ENCODE measurements around the gene CCDC8.
"Not testable (repeated sequence)": the region's sequence is repeated elsewhere in the genome, so short reads cannot be mapped to it uniquely, and the experiment has no call there.

CCDC8 gene, protein sequence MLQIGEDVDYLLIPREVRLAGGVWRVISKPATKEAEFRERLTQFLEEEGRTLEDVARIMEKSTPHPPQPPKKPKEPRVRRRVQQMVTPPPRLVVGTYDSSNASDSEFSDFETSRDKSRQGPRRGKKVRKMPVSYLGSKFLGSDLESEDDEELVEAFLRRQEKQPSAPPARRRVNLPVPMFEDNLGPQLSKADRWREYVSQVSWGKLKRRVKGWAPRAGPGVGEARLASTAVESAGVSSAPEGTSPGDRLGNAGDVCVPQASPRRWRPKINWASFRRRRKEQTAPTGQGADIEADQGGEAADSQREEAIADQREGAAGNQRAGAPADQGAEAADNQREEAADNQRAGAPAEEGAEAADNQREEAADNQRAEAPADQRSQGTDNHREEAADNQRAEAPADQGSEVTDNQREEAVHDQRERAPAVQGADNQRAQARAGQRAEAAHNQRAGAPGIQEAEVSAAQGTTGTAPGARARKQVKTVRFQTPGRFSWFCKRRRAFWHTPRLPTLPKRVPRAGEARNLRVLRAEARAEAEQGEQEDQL

DNA sequence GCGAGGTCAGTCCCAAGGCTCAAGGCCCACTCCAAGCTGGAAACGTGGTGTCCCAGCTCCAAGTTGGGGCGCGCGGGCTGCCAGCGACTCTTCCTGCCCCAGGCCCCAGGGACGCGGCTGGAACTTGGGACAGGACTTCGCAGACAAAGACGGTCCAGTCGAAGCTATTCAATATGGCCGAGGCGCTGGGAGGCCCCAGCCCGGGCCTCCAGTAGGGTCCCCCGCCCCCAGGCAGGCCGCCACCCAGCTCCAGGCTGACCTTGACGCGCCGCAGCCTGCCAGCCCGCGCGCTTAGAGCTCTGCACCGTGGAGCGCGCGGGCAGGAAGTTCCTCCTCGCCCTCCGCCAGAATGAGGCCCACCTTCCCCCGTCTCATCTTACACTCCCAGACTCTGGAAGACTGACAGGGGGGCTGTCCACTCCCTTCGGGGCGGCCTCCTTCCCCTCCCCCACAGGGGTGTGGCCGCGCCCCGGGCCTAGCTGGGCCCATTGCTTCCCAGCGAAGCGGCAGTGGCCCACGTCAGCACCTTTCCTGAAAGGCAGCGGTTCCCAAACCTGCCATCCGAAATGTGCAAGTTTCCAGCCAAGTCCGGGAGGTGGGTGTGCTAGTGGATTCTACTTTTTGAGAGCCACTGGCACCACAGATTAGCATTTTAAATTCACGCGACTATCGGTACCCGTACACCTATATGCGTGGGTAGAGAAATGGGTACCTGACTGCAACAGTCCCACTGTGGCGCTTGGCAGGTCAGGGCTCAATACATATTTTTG is at the start of gene CCDC8:
Gene CCDC8, minus strand, starts transcription at position 303 of the 770 bp plus-strand sequence. CDS start 754 bp downstream, outside the sequence.
- peak; percentile 98 for DNase-seq (ENCODE audit: low read depth, low spot score)

DNA sequence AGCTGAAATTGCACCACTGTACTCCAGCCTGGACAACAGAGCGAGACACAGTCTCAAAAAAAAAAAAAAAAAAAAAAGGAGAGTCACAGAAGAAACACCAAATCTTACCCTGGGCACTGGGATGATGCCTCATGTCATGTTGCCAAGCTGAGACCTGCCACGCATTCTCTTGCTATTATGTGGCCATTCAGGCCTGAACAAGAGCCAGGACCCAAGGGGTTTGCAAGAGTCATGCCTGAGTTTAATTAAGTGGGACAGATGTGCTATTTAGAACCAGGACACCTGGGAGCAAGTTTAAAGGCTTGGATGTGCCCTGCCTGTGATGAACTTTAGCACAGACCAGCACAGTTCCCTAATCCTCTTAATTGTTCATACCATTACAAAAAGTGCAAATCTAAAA is 48.2 kb upstream of the CCDC8 start:
- no peak for DNase-seq (ENCODE audit: low read depth, low spot score)

DNA sequence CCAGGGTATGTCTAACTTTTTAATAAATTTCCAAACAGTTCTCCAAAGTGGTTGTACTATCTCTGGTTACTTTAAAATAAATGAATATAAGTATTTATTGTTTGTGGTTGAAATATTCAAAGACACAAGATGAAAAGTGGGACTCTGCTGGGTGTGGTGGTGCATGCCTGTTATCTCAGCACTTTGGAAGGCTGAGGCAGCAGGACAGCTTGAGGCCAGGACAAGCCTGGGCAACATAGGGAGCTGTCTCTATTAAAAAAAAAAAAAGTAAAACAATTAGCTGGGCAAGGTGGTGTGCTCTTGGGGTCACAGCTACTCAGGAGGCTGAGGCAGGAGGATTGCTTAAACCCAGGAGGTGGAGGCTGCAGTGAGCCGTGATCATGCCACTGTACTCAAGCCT is 47.6 kb upstream of the CCDC8 start:
- no peak for DNase-seq (ENCODE audit: low read depth, low spot score)

DNA sequence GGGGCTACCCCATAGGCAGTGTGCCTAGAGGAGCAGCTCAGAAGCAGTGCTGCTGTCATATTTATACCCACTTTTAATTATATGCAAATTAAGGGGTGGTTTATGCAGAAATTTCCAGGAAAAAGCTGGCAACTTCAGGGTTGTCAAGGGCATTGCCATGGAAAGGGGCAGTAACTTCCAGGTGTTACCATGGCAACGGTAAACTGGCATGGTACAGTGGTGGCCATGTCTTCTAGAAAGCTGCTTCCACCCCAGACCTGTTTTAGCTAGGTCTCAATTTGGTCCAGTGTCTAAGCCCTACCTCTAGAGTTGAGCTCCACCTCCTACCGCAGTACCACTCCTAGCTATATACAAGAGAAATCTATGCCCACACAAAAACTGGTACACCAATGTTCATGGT is 46.7 kb upstream of the CCDC8 start:
- DNase-seq (ENCODE audit: low read depth, low spot score): no peak

DNA sequence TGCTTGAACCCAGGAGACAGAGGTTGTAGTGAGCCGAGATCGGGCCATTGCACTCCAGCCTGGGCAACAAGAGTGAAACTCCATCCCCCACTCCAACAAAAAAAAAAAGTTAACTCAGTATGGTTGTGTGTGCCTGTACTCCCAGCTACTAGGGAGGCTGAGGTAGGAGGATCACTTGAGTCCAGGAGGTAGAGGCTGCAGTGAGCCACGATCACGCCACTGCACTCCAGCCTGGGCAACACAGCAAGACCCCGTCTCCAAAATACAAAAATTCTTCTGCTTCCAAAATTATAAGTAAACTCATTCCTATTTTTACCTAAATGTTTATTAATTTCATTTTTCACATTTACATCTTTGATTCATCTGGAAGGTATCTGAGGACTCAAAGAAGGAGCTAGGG is 43.6 kb upstream of the CCDC8 start:
- no peak for DNase-seq (ENCODE audit: low read depth, low spot score)

DNA sequence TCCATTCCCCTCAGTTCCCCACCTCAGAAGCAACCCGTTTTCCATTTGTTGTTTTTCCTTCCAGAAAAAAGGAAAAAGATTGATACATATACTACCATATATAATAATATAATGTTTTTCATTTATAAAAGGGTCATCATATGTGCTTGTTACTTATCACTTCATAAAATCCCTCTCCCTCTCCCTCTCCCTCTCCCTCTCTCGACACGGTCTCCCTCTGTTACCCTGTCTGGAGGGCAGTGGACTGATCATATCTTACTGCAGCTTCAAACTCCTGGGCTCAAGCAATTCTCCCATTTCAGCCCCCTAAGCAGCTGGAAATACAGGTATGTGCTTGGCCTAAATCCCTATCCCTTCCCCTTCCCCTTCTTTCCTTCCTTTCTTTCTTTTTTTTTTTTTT is 40.9 kb upstream of the CCDC8 start:
- DNase-seq (ENCODE audit: low read depth, low spot score): no peak

DNA sequence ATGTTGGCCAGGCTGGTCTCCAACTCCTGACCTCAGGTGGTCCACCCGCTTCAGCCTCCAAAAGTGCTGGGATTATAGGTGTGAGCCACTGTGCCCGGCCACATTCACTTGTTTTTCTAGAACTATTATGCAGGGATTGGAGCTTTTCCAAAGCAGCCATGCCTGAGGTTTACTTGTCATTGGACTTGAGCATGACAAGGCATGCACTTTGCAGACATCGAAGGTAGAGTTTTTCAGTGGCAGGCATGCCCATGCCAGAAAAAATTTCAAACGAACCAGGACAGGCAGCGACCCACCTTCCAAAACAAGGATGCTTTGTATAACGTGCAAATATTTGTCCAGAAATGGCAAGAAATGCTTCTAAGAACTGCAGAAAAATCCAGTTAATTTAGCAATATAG is 40.3 kb upstream of the CCDC8 start:
- DNase-seq (ENCODE audit: low read depth, low spot score): no peak

DNA sequence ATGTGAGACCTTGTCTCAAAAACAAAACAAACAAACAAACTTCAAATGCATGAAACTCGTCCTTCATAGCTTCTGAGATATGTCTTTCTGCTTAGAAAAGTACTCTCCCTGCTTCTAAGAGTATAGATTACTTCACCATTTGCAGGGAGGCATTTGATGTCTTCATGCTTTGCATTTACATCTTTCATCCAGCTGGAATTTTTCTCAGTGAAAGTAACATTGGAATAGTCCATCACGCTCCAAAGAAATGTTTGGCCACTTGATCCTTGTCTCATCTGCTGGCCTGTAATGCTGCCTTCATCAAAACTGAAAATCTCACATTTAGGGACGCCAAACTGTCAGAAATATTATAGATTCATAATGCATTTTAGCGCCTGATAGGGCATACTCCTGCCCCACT is 38.8 kb upstream of the CCDC8 start:
- no peak for DNase-seq (ENCODE audit: low read depth, low spot score)

DNA sequence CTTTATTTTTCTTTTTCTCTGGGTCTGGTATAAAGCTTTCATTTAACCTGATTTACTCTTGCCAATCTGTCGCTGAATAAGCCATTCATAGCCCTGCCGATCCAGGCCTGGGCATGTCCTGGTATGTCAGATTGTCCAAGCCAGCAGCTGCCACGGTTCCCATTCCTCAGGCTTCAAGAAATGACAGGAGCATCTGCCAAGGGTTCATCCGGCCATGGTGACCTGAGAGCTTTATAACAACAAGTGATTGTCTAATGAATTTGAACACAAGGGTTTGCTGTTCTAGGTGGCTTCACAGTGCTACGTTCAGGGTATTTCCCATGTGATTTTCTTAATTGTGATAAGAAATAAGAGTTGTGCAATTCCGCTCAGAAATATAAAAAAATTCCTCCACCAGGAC is 38.0 kb upstream of the CCDC8 start:
- DNase-seq (ENCODE audit: low read depth, low spot score): no peak

DNA sequence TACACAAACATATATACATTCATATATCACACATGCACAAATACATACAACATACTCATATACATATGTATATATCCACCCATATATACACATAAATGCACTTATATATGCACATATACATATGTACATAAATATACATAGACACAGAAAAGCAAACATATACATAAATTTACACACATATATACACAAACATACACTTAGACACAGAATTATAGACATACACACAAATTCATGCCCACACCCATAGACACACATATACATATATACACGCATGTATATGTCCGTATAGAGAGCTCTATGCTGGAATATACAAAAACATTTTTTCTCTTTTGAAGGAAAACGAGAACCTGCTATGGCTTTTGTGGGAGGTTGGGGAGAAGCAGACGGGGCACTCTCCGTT is 37.4 kb upstream of the CCDC8 start:
- DNase-seq (ENCODE audit: low read depth, low spot score): no peak

DNA sequence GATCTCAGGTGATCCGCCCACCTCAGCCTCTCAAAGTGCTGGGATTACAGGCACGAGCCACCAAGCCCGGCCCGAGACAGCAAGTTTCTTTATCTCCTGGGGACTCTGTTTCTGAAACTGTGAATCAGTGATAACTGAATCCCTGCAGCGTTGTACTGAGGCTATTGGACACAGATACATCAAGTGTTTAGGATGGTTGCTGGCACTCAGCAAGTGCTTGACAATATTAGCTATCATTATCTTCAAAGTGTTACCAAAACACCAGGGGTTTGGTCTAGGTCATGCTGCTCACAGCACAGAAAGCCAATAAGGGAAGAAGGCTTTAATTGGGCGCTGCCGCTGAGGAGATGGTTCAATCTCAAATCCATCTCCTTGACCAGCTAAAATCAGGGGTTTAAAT is 35.9 kb upstream of the CCDC8 start:
- no peak for DNase-seq (ENCODE audit: low read depth, low spot score)

DNA sequence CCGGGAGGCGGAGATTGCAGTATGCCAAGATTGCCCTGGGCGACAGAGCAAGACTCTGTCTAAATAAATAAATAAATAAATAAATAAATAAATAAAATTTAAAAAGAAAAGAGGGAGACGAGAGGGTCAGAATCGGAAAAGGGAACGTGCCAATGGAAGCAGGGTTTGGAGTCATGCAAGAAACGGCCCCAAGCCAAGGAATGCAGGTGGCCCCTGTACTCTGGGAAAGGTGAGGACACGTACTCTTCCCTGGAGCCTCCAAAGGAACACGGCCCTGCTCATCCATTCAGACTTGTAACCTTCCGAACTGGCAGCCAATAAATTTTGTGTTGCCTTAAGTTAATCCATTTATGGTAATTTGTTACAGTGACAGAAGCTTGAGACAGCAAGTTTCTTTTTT is 35.2 kb upstream of the CCDC8 start:
- no peak for DNase-seq (ENCODE audit: low read depth, low spot score)

DNA sequence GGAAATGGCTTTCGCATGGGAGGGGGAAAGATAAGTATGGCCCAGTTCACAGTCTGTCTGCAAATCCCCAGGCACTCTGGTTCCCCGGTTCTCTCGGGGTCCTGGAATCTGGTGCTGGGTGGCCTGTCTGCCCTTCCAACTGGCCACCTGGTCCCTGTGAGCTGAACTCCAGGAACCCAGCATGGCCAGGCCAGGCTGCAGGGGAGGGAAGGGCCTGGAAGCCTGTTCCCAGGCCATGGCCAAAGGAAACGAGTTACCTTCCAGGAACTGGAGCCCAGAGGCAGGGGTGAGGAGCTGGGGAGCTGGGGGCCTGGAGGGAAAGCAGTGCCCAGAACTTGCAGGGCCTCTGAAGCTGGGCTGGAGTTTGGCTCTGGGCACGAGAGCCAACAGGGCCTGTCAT is 34.5 kb upstream of the CCDC8 start:
- no peak for DNase-seq (ENCODE audit: low read depth, low spot score)

DNA sequence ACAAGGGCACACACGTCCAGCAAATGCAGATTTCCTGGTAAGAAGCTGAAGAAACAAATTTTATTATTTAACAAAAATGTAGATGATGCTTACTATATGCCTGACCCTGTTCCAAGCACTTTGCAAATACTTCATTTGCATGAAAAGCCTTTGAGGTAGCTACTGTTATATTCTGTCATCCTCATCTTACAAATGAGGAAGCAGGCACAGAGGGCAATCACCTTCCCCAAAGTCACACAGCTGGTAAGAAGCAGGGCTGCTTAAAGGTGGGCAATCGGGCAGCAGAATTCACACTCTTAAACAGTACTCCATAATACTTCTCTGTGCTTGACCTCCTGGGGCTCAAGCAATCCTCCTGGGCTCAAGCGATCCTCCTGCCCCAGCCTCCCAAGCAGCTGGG is 33.6 kb upstream of the CCDC8 start:
- no peak for DNase-seq (ENCODE audit: low read depth, low spot score)

DNA sequence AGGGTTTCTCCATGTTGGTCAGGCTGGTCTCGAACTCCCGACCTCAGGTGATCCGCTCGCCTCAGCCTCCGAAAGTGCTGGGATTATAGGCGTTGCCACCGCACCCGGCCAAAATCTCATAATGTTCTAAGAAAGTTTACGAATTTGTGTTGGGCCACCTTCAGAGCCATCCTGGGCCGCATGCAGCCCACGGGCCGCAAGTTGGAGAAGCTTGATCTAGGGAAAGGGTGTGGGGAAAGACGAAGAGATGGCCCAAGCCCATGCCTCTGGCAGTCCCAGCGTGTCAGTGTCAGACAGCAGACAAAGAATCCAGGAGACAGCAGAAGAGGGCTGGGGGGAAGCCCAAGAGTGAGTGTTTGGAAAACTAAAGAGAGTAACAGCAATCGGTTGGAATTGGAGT is 32.7 kb upstream of the CCDC8 start:
- DNase-seq (ENCODE audit: low read depth, low spot score): no peak

DNA sequence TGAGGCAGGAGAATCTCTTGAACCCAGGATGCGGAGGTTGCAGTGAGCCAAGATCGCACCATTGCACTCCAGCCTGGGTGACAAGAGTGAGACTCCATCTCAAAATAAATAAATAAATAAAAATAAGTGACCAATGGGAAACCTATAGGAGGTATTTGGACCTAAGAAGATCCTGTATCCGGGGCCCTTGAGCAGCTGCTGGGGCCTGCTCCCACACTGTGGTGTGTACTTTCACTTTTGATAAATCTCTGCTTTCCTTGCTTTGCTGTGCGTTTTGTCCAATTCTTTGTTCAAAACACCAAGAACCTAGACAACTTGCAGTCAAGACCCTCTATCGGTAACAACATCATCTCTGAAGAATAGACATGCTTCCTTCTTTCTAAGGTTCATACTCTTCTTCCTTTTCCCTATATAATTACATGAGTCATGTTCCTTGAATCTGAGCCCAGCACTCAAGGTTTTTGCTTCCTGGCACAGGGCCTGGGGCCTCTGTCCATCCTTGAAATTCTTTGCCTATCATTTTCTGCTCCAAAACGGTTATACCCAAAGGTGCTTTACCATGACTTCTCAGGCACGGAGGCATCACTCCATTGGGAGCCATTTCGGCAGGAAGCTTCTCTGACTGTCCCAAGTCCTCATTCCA is 29.6 kb upstream of the CCDC8 start:
- no peak for DNase-seq (ENCODE audit: low read depth, low spot score)

DNA sequence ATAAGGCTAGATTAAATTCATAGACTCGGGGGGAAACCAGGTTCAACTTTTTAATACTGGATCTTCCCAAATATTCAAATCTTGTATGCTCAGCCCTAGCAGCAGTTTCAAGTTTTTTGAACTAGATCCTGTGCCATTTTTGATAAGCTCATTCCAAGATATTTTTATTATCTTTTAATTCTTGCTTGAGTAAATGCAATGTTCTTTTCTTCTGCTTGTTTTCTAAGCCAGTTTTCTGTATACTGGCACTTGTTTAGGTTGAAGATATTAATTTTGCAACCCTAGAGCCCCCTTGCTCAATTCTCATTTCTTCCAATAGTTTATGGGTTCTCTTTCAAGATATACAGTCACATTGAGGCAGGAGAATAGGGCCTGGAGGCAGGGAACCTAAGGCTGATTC is 28.5 kb upstream of the CCDC8 start:
- no peak for DNase-seq (ENCODE audit: low read depth, low spot score)

DNA sequence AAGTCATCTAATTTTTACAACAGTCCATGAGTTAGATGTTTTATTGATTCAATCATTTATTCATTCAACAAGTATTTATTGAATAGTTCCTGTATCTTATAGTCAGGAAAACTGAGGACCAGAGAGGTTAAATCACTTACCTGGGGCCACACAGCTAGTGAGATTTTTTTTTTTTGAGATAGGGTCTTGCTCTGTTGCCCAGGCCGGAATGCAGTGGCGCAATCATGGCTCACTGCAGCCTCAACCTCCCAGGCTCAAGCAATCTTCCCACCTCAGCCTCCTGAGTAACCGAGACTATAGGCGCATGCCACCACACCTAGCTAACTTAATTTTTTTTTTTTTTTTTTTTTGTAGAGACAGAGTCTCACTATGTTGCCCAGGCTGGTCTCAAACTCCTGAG is 22.3 kb upstream of the CCDC8 start:
- not testable (repeated sequence) for DNase-seq (ENCODE audit: low read depth, low spot score)

DNA sequence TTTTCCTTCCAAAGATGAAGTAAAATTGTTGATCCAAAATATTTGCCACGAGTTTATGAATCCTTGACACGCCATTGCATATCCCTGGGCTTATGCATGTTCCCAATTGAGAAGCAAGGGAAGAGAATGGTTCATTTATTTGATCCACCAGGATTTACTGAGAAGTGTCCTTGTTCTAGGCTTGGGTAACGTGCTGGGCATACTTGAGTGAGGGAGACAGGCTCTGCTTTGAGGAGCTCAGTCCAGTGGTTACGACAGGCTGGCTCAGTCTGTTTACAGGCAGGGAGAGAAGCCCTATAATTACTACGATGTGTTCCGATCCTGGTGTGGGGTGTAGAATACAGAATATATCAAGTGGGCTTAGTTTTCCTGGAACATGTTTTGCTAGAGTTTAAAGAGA is 21.6 kb upstream of the CCDC8 start:
- no peak for DNase-seq (ENCODE audit: low read depth, low spot score)

DNA sequence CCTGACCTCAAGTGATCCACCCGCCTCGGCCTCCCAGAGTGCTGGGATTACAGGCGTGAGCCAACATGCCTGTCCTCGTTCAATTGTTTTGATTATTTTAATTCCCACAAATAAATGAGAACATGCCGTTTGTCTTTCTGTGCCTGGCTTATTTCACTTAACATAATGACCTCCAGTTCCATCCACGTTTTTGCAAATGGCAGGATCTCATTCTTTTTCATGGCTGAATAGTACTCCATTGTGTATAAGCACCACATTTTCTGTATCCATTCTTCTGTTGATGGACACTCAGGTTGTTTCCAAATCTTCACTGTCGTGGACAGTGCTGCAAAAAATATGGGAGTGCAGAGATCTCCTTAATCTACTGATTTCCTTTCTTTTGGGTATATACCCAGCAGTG is 20.1 kb upstream of the CCDC8 start:
- not testable (repeated sequence) for DNase-seq (ENCODE audit: low read depth, low spot score)

DNA sequence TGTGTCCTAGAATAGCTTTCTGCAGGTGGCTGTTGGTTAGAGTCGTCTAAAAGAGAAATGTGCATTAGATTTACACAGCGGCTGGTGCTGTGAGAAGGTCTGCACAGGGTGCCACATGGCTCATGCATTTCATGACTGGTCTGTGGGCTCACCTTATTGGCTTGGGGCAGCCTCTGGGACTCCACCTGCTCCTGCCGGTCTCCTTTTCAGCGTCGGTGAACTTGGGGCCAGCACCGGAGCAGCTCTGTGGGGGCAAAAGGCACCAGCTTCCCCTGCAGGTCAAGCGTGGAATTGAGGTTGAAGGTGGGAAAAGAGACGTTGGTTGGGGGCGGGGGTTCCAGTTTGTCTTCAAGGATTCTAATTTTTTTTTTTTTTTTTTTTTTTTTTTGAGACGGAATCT is 18.5 kb upstream of the CCDC8 start:
- DNase-seq (ENCODE audit: low read depth, low spot score): peak; percentile 56

DNA sequence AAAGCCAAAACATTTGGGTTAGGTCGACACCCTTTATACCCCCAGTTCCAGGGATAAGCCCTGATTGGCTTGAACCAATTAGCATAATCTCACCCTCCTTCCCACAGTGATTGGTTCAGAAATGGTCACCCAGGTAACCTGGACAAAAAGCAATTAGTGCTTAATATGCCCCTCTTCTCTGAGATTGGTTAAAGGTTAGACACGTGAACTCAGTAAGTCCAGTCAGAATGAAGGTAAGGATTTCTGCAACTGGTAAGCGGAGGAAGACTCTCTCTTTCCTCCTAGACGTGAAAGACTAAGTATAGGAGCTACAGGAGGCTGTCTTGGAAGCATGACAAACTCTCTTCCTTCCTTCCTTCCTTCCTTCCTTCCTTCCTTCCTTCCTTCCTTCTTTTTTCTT is 16.6 kb upstream of the CCDC8 start:
- DNase-seq (ENCODE audit: low read depth, low spot score): no peak
